UCSD-AML1 (cell line): ENCODE data around the gene NACA2.
"Not testable (repeated sequence)": the region's sequence is repeated elsewhere in the genome, so short reads cannot be mapped to it uniquely, and the experiment has no call there.

Source experiments
- DNase-seq: peaks from one replicate; lab custom pipeline; 2025; ENCODE audit not compliant: unreplicated experiment; lab: John Stamatoyannopoulos, UW

Gene NACA2

GRCh38 chr17:61552560-61552959, 38.5 kb downstream of the NACA2 start:
- DNase-seq: not testable (repeated sequence)

- no peak for DNase-seq
These were observed 39.7 kb downstream of the NACA2 start for GRCh38 chr17:61551255-61551742.

GRCh38 chr17:61547113-61547512, 43.9 kb downstream of the NACA2 start:
- DNase-seq: no peak

GRCh38 chr17:61545335-61545938, 45.6 kb downstream of the NACA2 start:
- no peak for DNase-seq

GRCh38 chr17:61543786-61544415, 47.1 kb downstream of the NACA2 start:
- DNase-seq: no peak

- DNase-seq: no peak
These were observed 49.0 kb downstream of the NACA2 start for GRCh38 chr17:61542027-61542426.

GRCh38 chr17:61540874-61541273, 50.1 kb downstream of the NACA2 start:
- no peak for DNase-seq
